GM21528 (cell line): ENCODE data around the gene HADHB.
A peak's percentile ranks its signal among the peaks of the same experiment; 100 is the strongest.
"Not testable (repeated sequence)": the region's sequence is repeated elsewhere in the genome, so short reads cannot be mapped to it uniquely, and the experiment has no call there.

ENCODE experiments used
- ATAC-seq: cut with Tn5 transposase; IDR thresholded peaks from one replicate; pipeline ENCODE4 v1.9.1; 2021; ENCODE audit warnings: mild to moderate bottlenecking, moderate library complexity; ENCODE audit not compliant: unreplicated experiment, low FRiP score

Gene HADHB

GRCh38 chr2:26325851-26326250, 81.1 kb downstream of the HADHB start:
- ATAC-seq: no peak

DNA sequence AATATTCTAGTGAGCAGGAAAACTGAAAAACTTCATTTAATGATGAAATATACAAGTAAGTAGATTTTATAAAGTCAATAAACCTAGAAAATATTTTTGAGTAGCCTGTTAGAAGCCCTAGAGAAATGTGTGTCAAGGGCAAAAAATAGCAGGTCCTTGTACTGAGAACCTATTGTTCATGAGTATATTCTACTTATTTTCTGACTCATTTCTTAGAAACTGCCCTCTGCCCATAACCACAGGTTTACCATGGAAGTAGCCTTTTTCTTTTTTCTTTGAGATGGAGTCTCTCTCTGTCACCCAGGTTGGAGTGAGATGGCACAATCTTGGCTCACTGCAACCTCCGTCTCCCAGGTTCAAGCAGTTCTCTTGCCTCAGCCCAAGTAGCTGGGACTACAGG, 81.8 kb downstream of the HADHB start:
- ATAC-seq: no peak

DNA sequence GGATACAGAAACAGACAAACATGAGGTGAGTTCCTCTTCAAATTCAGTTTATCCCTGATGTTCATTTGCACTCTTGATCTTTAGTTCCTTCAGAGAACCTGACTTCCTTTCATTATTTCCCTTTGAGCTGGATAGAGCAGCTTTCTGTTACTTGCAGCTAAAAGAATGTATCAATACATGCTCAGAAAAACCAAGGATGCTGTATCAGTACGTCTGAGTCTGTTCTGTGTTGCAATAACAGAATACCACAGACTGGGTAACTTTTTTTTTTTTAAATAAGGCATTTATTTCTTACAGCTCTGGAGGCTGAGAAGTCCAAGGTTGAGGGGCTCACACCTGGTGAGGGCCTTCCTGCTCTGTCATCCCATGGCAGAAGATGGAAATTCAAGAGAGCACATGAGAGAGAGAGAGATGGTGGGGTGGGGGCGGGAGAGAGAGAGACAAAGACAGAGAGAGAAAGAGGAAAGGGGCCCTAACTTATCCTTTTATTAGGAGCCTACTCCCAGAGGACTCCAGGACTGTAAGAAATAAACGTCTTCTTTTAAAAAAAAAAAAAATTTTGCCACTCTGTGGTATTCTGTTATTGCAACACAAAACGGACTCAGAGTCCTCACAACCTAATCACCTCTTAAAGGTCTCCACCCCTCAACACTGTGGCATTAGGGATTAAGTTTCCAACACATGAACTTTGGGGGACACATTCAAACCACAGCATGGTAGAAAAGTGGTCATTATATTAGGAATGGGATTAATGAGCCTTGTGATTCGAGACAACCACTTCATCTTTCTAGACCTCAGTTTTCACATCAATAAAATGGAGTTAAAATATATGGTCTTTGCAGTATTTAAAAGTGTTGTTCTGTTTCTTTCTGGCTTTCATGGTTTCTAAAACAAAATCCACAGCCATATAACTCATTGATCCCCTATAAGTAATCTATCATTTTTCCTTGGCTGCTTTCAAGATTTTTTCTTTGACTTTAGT, 82.8 kb downstream of the HADHB start:
- ATAC-seq: no peak

GRCh38 chr2:26329083-26329482, 84.3 kb downstream of the HADHB start:
- ATAC-seq: not testable (repeated sequence)

DNA sequence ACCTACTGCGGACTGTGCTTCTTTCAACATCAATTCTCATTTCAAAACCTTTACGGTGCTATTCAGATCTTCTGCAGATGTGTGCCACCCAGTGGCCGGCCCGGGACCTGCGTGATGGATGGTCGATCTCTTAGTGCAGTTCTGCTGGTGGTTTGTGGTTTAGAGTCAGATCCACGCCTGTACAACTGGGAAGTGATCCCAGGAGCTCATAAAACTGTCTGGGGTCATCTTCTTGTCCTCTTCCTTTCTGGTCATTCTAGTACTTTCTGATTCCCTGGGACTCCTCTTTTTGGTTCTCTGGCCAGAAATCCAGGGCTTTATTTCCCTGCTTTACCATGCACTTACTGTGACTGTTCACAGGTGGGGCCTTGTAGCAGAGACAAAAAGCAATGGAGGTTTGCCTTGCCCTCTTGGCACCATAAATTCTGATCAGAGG, 85.4 kb downstream of the HADHB start:
- ATAC-seq: peak; percentile 68

DNA sequence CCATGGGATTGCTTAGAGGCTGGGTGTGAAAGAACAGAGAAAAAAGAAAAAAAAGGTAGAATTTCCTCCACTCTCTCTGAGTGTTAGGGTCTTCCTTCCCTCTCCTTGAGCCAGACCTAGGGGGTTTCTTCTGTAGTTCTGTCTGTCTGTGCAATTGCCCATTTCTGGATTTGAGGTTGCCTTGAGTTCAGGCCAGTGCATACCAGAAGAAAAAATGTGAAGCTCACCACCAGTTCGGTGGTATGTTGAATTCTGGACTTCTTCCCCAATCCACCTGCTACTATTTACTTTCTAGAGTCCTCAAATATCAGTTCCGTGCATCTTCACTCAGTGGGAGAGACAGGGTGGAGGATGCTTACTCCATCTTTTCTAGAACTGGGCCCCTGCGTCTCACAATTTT, 85.9 kb downstream of the HADHB start:
- no peak for ATAC-seq

GRCh38 chr2:26331321-26331720, 86.6 kb downstream of the HADHB start:
- not testable (repeated sequence) for ATAC-seq

GRCh38 chr2:26333293-26333692, 88.6 kb downstream of the HADHB start:
- ATAC-seq: no peak

DNA sequence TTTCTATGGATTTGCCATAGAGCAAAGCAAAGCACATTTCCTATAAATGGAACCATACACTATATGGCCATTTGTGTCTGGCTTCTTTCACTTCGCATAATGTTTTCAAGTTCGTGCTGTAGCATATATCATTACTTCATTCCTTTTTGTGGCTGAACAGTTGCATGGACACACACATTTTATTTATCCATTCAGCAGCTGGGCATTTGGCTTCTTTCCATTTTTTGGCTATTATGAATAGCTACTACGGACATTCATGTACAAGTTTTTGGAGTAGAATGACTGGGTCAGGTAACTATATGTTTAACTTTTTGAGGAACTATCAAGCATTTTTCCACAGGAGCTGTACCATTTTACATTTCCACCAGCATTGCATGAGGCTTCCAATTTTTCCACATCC, 90.5 kb downstream of the HADHB start:
- ATAC-seq: no peak

- no peak for ATAC-seq
Observed at GRCh38 chr2:26336719-26337118, 92.0 kb downstream of the HADHB start.

- ATAC-seq: no peak
Observed at GRCh38 chr2:26337298-26337697, 92.6 kb downstream of the HADHB start.
